ENCODE data around the gene UBE2G2.

The UBE2G2 gene

DNA sequence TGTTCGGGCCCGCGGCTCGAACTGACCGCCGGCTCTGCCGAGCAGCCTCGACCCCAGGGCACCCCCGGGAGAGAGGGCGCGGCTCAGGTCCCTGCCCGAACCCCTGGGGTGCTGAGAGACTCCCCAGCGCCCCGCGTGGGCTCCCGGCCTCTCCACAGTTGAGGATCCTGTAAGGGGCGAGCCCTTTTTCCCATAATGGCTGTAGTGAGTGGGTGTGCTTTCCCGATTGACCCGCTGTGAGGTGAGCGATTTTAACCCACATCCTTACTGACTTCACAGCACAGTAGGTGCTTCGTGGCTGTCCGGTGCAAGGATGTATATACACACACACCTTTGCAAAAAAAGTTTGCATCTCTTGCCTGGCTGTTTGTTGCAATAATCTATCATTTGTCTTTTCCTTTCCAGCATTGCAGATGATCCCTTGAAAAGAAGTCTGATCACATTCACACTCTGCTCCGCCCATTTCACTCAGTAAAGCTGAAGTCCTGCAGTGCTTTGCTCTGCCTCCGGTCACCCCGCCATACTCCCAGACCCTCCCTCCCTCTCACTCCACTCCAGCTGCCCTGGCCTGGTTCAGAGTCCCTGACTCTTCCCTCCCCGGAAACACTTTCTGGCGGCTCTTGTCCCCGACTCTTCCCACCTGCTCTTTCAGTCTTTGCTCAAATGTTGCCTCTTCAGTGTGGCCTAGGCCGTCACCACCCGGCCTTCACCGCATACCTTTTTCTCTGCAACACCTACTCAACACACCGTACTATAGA lies 955 bp upstream of the UBE2G2 start:
- Histone ChIP-seq H3K27me3 (ENCODE audit: control insufficient read depth, insufficient read depth, low read length) (no peaks in the 10 kb centered on the region), H3K4me3 (ENCODE audit: low read length) (peak overlapping the region; percentile 88), H3K36me3 (ENCODE audit: control insufficient read depth, insufficient read depth, low read length) (peaks cover 16% of the 10 kb centered on the region), H3K4me1 (ENCODE audit: control insufficient read depth, insufficient read depth, low read length) (peaks cover 22% of the 10 kb centered on the region), H3K9ac (ENCODE audit: low read length) (peak overlapping the region; percentile 45), H3K27ac (ENCODE audit: low read depth, low read length) (no peak overlapping the region)

DNA sequence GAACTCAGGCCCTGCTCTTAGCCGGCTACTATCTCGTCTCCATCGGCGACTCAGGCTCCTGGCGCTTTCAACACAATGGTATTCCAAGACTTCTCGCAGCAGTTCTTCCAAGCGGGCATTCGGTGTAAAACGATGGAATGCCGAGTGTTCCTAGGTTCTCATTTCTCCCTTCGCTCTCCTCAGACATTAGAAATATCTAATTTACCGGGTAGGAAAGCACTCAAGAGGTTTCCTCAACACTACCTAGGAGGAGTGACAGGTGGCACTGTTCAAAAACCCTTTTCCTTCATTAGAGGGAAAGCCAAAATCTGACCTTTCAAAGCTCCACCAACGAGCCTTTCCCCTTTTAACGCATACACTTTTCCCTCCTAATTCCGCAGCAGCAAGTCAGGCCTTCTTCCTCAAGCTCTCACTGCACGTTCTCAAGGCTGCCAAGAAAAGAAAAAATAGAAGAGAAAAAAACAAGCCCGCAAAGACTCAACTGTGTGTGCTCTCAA lies 601 bp downstream of the UBE2G2 start:
- H3K4me1 ChIP-seq (ENCODE audit: control insufficient read depth, insufficient read depth, low read length): peaks cover 22% of the 10 kb centered on the region
- H3K36me3 ChIP-seq (ENCODE audit: control insufficient read depth, insufficient read depth, low read length): peaks cover 3% of the 10 kb centered on the region
- H3K27me3 ChIP-seq (ENCODE audit: control insufficient read depth, insufficient read depth, low read length): no peaks in the 10 kb centered on the region
- peak overlapping the region; percentile 72 for H3K27ac ChIP-seq (ENCODE audit: low read depth, low read length)
- H3K4me3 ChIP-seq (ENCODE audit: low read length): peak overlapping the region; percentile 88
- peak overlapping the region; percentile 35 for H3K9ac ChIP-seq (ENCODE audit: low read length)

DNA sequence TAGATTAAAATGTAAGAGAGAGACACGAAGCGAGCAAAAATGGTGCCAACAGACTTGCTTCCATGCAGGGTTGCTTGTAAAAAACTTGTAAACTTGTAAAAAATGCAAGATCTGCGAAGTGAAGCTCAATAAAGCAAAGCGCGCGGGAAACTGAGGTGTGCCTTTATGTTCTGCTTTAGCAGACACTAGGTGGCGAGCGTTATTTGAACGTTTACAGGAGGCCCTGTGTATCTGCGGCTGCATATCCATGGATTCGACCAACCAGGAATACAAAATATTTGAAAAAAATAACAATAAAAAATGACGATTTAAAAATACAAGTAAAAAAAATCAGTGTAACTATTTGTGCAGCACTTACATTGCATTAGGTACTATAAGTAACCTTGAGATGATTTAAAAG lies 1.5 kb downstream of the UBE2G2 start:
- Histone ChIP-seq H3K4me1 (ENCODE audit: control insufficient read depth, insufficient read depth, low read length) (peaks cover 22% of the 10 kb centered on the region), H3K4me3 (ENCODE audit: low read length) (peak overlapping the region; percentile 88), H3K27me3 (ENCODE audit: control insufficient read depth, insufficient read depth, low read length) (no peaks in the 10 kb centered on the region), H3K27ac (ENCODE audit: low read depth, low read length) (no peak overlapping the region), H3K9ac (ENCODE audit: low read length) (no peak overlapping the region), H3K36me3 (ENCODE audit: control insufficient read depth, insufficient read depth, low read length) (peaks cover under 1% of the 10 kb centered on the region)

DNA sequence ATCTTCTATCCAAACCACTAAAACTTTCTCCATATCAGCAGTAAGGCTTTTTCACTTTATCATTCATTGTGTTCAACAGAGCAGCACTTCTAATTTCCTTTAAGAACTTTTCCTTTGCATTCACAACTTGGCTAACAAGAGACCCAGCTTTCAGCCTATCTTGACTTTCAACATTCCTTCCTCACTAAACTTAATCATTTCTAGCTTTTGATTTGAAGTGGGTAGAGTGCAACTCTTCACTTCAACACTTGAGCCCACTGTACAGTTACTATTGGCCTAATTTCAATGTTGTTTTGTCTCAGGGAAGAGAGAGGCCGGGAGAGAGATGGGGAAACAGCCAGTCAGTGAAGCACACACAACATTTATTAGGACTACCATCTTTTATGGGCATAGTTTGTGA lies 2.0 kb downstream of the UBE2G2 start:
- no peaks in the 10 kb centered on the region for H3K27me3 ChIP-seq (ENCODE audit: control insufficient read depth, insufficient read depth, low read length)
- no peak overlapping the region for H3K9ac ChIP-seq (ENCODE audit: low read length)
- H3K4me3 ChIP-seq (ENCODE audit: low read length): no peak overlapping the region
- no peak overlapping the region for H3K27ac ChIP-seq (ENCODE audit: low read depth, low read length)
- H3K4me1 ChIP-seq (ENCODE audit: control insufficient read depth, insufficient read depth, low read length): peaks cover 22% of the 10 kb centered on the region
- no peaks in the 10 kb centered on the region for H3K36me3 ChIP-seq (ENCODE audit: control insufficient read depth, insufficient read depth, low read length)

DNA sequence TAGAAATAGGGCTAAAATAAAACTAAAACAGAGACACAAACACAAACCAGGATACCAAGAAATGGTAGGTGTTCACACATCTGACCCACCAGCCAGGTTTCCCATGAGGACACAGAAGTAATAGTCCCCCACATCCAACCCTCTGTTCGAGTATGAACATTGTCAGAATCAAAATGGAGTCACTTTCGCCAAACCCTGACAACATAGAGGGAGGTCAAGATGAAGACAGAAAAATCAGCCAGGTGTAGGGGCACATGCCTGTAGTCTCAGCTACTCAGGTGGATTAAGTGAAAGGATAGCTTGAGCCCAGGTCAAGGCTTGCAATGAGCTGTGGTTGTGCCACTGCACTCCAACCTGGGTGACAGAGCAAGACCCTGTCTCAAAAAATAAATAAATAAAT lies 3.8 kb downstream of the UBE2G2 start:
- no peaks in the 10 kb centered on the region for H3K27me3 ChIP-seq (ENCODE audit: control insufficient read depth, insufficient read depth, low read length)
- no peak overlapping the region for H3K27ac ChIP-seq (ENCODE audit: low read depth, low read length)
- H3K4me3 ChIP-seq (ENCODE audit: low read length): no peak overlapping the region
- H3K4me1 ChIP-seq (ENCODE audit: control insufficient read depth, insufficient read depth, low read length): peaks cover 25% of the 10 kb centered on the region
- H3K36me3 ChIP-seq (ENCODE audit: control insufficient read depth, insufficient read depth, low read length): no peaks in the 10 kb centered on the region
- H3K9ac ChIP-seq (ENCODE audit: low read length): no peak overlapping the region

DNA sequence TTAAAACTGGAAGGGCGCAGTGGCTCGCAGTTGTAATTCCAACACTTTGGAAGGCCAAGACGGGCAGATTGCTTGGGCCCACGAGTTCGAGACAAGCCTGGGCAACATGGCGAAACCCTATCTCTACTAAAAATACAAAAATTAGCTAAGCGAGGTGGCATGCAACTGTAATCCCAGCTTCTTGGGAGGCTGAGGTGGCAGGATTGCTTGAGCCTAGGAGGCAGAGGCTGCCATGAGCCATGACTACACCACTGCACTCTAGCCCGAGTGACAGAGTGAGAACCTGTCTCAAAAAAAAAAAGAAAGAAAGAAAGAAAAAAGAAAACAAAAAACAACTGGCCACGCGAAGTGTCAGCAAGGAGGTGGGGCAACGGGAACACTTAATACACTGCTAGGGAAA lies 6.3 kb downstream of the UBE2G2 start:
- Histone ChIP-seq H3K27ac (ENCODE audit: low read depth, low read length) (no peak overlapping the region), H3K4me1 (ENCODE audit: control insufficient read depth, insufficient read depth, low read length) (peaks cover 10% of the 10 kb centered on the region), H3K27me3 (ENCODE audit: control insufficient read depth, insufficient read depth, low read length) (no peaks in the 10 kb centered on the region), H3K9ac (ENCODE audit: low read length) (no peak overlapping the region), H3K4me3 (ENCODE audit: low read length) (no peak overlapping the region), H3K36me3 (ENCODE audit: control insufficient read depth, insufficient read depth, low read length) (peaks cover 2% of the 10 kb centered on the region)

DNA sequence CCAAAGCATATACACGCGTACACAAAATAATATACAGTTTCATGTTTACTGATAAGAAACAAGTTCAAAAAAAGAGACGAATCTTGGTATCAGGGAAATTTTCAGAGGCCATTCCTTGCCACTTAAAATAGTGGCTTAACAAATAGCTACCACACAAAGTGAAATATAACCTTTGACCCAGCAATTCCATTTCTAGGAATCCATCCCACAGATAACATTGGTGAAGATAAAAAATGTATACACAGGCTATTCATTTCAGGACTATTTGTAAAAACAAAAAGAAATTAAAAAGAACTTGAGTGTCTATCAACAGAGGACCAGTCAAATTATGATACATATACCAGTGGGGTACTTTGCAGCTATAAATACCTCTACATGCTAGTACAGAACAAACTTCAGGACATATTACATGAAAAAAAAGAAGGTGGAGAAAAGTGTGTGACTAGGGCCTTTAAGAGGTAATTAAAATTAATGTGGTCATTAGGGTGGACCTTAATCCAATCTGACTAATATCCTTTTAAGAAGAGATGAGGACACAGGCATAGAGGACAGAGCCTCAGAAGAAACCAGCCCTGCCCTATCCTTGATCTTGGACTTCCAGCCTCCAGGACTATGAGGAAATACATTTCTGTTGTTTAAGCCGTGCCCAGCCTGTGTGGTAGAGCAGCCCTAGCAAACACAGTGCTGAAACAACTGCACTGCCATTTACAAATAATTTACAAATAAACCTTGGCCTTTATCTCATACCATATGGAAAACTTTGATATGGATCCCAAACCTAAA lies 7.8 kb downstream of the UBE2G2 start:
- Histone ChIP-seq H3K4me3 (ENCODE audit: low read length) (no peak overlapping the region), H3K27me3 (ENCODE audit: control insufficient read depth, insufficient read depth, low read length) (no peaks in the 10 kb centered on the region), H3K9ac (ENCODE audit: low read length) (no peak overlapping the region), H3K36me3 (ENCODE audit: control insufficient read depth, insufficient read depth, low read length) (peaks cover 2% of the 10 kb centered on the region), H3K27ac (ENCODE audit: low read depth, low read length) (no peak overlapping the region), H3K4me1 (ENCODE audit: control insufficient read depth, insufficient read depth, low read length) (peaks cover 3% of the 10 kb centered on the region)

DNA sequence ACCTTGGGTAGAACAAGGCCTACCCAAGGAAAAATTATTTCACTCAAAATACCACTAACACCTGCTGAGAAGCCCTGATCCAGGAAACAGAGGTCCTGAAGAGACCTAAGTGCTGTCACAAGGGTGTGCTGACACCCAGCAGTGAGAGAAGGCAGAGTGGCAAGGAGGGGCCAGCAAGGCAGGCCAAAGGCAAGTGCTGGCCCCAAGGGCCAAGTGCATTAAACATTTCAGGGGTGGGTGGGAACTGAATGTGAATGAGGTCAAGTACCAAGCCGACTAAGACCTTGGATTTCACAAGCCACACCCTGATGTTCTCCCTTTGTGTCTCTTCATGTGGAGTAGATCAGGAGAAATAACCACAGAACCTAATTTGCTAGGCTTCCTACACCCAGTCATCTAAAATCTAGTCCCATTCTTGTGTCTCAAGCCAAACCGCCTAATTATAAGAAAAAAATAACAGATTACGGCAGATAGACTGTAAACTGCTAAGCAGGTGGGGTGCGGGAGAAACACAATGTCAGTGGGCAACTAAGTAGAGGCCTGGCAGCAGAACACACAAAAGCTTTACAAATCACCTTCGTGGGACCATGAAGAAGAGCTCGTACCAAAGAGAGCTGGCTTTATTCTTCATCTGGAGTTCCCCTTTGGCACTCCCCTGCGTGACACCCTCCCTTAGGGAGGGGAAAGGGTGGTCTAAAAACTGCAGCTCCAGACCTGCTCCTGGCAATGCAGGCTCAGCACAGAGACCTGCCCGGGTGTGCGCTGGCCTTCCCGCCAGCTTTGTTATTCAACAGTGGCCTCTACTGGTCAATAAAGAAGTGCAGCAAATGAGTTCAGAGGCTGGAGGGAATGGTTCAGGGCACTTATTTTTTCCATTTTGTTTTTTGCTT lies 8.7 kb downstream of the UBE2G2 start:
- H3K36me3 ChIP-seq (ENCODE audit: control insufficient read depth, insufficient read depth, low read length): peaks cover 2% of the 10 kb centered on the region
- no peak overlapping the region for H3K9ac ChIP-seq (ENCODE audit: low read length)
- H3K4me1 ChIP-seq (ENCODE audit: control insufficient read depth, insufficient read depth, low read length): peaks cover 3% of the 10 kb centered on the region
- no peak overlapping the region for H3K27ac ChIP-seq (ENCODE audit: low read depth, low read length)
- H3K4me3 ChIP-seq (ENCODE audit: low read length): no peak overlapping the region
- H3K27me3 ChIP-seq (ENCODE audit: control insufficient read depth, insufficient read depth, low read length): no peaks in the 10 kb centered on the region

DNA sequence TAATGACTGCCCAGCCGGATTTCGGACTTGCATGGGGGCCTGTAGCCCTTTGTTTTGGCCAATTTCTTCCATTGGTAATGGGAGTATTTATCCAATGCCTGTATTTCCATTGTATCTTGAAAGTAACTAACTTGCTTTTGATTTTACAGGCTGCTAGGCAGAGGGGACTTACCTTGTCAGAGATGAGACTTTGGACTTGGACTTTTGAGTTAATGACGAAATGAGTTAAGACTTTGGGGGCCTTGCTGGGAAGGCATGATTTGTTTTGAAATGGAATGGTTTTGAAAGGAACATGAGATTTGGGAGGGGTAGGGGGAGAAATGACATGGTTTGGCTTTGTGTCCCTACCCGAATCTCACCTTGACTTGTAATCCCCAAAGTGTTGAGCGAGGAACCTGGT lies 9.6 kb downstream of the UBE2G2 start:
- Histone ChIP-seq H3K27me3 (ENCODE audit: control insufficient read depth, insufficient read depth, low read length) (no peaks in the 10 kb centered on the region), H3K27ac (ENCODE audit: low read depth, low read length) (no peak overlapping the region), H3K9ac (ENCODE audit: low read length) (no peak overlapping the region), H3K4me1 (ENCODE audit: control insufficient read depth, insufficient read depth, low read length) (peaks cover 3% of the 10 kb centered on the region), H3K4me3 (ENCODE audit: low read length) (no peak overlapping the region), H3K36me3 (ENCODE audit: control insufficient read depth, insufficient read depth, low read length) (peaks cover 2% of the 10 kb centered on the region)

DNA sequence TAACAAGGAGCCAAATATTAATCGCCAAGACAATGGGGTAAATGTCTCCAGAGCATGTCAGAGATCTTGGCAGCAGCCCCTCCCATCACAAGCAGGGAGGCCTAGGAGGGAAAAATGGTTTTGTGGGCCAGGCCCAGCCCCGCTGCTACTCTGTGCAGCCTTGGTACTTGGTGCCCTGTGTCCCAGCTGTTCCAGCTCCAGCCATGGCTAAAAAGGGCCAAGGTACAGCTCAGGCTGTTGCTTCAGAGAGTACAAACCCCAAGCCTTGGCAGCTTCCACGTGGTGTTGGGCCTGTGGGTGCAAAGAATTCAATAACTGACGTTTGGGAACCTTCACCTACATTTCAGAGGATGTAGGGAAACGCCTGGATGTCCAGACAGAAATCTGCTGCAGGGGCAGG lies 10.4 kb downstream of the UBE2G2 start:
- Histone ChIP-seq H3K36me3 (ENCODE audit: control insufficient read depth, insufficient read depth, low read length) (peaks cover 2% of the 10 kb centered on the region), H3K4me1 (ENCODE audit: control insufficient read depth, insufficient read depth, low read length) (peaks cover 3% of the 10 kb centered on the region), H3K27ac (ENCODE audit: low read depth, low read length) (no peak overlapping the region), H3K27me3 (ENCODE audit: control insufficient read depth, insufficient read depth, low read length) (no peaks in the 10 kb centered on the region), H3K9ac (ENCODE audit: low read length) (no peak overlapping the region), H3K4me3 (ENCODE audit: low read length) (no peak overlapping the region)

DNA sequence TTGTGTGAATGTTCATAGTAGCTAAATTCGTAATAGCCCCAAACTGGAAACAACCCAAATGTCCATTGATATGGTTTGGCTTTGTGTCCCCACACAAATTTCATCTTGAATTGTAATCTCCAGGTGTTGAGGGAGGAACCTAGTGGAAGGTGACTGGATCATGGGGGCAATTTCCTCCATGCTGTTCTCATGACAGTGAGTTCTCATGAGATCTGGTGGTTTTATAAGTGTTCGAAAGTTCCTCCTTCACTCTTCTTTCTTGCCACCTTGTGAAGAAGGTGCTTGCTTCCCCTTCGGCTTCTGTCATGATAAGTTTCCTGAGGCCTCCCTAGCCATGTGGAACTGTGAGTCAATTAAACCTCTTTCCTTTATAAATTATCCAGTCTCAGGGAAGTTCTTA lies 11.3 kb downstream of the UBE2G2 start:
- Histone ChIP-seq H3K36me3 (ENCODE audit: control insufficient read depth, insufficient read depth, low read length) (peaks cover 4% of the 10 kb centered on the region), H3K27me3 (ENCODE audit: control insufficient read depth, insufficient read depth, low read length) (no peaks in the 10 kb centered on the region), H3K9ac (ENCODE audit: low read length) (no peak overlapping the region), H3K27ac (ENCODE audit: low read depth, low read length) (no peak overlapping the region), H3K4me1 (ENCODE audit: control insufficient read depth, insufficient read depth, low read length) (peaks cover 3% of the 10 kb centered on the region), H3K4me3 (ENCODE audit: low read length) (no peak overlapping the region)

DNA sequence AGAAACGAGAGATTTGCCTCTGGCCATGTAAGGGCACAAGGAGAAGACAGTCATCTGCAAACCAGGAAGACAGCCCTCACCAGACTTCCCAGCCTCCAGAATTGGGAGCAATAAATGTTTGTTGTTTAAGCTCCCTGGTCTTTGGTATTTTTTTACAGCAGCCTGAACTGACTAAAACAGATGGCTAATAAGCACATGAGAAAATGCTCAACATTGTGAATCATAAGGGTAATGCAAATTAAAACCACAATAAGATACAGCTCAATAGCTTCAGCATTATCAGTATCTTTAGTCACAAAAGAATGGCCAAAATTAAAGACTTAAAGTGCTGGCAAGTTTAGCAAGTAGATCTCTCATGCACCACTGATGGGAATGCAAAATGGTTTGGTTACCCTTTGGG lies 11.7 kb downstream of the UBE2G2 start:
- Histone ChIP-seq H3K27ac (ENCODE audit: low read depth, low read length) (no peak overlapping the region), H3K4me3 (ENCODE audit: low read length) (no peak overlapping the region), H3K27me3 (ENCODE audit: control insufficient read depth, insufficient read depth, low read length) (no peaks in the 10 kb centered on the region), H3K4me1 (ENCODE audit: control insufficient read depth, insufficient read depth, low read length) (peaks cover 3% of the 10 kb centered on the region), H3K9ac (ENCODE audit: low read length) (no peak overlapping the region), H3K36me3 (ENCODE audit: control insufficient read depth, insufficient read depth, low read length) (peaks cover 4% of the 10 kb centered on the region)
